IgD-negative memory B cell (primary cell): ENCODE data around the gene RSF1. TPM values are rescaled to one million over a fixed set of nuclear protein-coding genes. Genes with fewer than 3 reads are reported as not detected.
A peak's percentile ranks its signal among the peaks of the same experiment; 100 is the strongest.

ENCODE experiments used
- H3K27ac Mint-ChIP-seq, 3 donors: one replicate each; pipeline ENCODE4 v1.8.0; 2020 to 2022; ENCODE audit warnings: mild to moderate bottlenecking in 3 of 3, mixed read lengths in 3 of 3, moderate library complexity in 1 of 3
- H3K27me3 Mint-ChIP-seq: one replicate; pipeline ENCODE4 v1.8.0; 2021; ENCODE audit warnings: mixed read lengths
- H3K36me3 Mint-ChIP-seq: one replicate; pipeline ENCODE4 v1.8.0; 2020; ENCODE audit warnings: mild to moderate bottlenecking, mixed read lengths
- H3K4me1 Mint-ChIP-seq, 3 donors: one replicate each; pipeline ENCODE4 v1.8.0; 2020 to 2022; ENCODE audit warnings: mixed read lengths in 3 of 3, mild to moderate bottlenecking in 1 of 3
- H3K4me3 Mint-ChIP-seq, 4 donors: one replicate each; pipeline ENCODE4 v1.8.0; 2020 to 2022; ENCODE audit warnings: mild to moderate bottlenecking in 4 of 4, mixed read lengths in 4 of 4, moderate library complexity in 3 of 4
- H3K9me3 Mint-ChIP-seq, 3 donors: one replicate each; pipeline ENCODE4 v1.8.0; 2020 to 2021; ENCODE audit warnings: mixed read lengths in 3 of 3, mild to moderate bottlenecking in 1 of 3
- polyA plus RNA-seq: library from polyadenylated mRNA; unstranded; fragments of 300-500 nt; fragmentation: Illumina TruSeq; gene quantifications from one replicate; pipeline ENCODE4 v1.2.3, GENCODE V29; 2021

Gene RSF1
- polyA plus RNA-seq, 1 donor from 2014 or later, result 57.0 TPM

DNA sequence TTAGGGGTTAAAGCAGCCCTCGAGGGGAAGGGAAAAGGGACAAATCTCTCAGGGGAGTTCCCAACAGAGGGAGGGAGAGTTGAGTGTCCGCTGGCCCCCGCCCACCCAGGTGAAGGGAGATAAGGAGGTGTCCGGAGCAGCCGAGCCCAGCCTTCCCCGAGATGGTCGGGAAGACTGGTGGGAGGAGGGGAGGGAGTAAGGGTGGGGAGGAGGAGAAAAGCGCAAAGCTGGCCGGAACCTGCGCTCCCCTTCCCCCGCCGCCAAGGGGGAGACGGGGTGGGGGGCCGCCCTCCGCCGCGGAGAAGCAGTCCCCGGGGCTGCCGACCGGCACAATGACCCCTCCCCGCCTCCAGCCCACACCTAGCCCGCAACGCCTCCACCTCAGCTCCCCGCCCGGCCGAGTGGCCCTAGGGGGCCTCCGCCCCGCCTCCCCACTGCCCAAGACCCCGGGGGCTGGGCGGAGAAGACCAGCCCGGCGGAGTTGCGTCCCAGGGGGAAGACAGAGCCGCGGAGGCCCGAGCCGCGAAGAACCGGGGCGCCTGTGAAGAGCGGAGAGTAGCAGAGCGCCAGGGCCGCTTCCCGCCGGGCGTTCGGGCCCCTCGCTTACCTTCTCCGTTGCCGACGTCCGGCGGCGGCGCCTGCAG, 479 bp downstream of the RSF1 start:
- no peaks in the 10 kb centered on the region for H3K27me3 Mint-ChIP-seq
- H3K27ac Mint-ChIP-seq, result peak overlapping the region; percentile 88 to 95 (median 92)
- H3K9me3 Mint-ChIP-seq, result no peaks in the 10 kb centered on the region
- peaks cover 27 to 35% (median 35%) of the 10 kb centered on the region in 3 donors for H3K4me1 Mint-ChIP-seq
- H3K4me3 Mint-ChIP-seq, result peak overlapping the region; percentile 87 to 100 (median 99)
- H3K36me3 Mint-ChIP-seq, result no peaks in the 10 kb centered on the region

DNA sequence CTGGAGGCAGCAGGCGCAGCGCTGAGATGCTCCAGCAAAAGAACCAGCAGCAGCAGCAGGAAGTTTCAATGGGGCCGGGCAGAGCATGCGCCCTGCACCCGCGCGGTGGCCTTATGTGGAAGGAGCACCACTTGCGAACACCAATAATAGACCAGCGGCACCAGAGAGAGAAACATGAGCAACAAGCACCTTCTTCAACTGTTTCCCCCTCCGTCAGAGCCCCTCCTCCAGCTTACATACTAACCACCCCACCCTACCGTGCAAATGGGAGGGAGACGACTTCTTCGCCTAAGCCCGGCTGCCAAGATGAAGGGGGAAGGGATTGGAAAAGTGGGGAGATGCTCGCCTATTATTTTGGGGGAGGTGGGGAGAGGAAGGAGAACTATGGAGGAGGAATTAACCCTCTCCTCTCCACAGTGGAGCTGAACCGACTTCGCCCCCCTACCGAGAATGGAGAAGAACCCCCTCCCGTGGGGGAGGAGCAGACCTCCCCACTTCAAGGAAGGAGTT, 1.1 kb downstream of the RSF1 start:
- Mint-ChIP-seq H3K9me3 (peaks cover 0 to 3% (median 0%) of the 10 kb centered on the region in 3 donors), H3K4me3 (peak overlapping the region; percentile 87 to 99 (median 99)), H3K27ac (peak overlapping the region; percentile 79 to 95 (median 92)), H3K4me1 (peaks cover 32 to 39% (median 38%) of the 10 kb centered on the region in 3 donors), H3K36me3 (no peaks in the 10 kb centered on the region), H3K27me3 (no peaks in the 10 kb centered on the region)

DNA sequence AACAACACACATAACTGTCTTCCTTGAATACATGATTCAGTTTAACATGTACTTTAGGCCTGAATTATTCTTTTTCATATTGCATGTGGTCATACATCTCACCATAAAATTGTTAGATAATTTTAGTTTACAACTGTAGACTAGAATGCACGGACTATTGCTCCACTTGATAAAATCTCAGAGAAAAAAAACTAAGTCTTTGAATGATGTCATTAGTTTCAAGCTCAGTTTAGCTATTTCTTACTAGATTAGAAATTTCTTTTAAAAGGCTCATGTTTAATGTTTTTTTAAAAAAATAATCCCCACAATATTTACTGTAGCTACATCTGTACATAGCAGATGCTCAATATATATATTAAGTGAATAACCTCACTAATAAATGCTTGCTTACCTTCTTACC, 5.1 kb downstream of the RSF1 start:
- Mint-ChIP-seq H3K9me3 (peaks cover 0 to 3% (median 0%) of the 10 kb centered on the region in 3 donors), H3K36me3 (no peaks in the 10 kb centered on the region), H3K27ac (no peak overlapping the region), H3K27me3 (no peaks in the 10 kb centered on the region), H3K4me1 (peaks cover 33 to 45% (median 40%) of the 10 kb centered on the region in 3 donors), H3K4me3 (no peak overlapping the region)

DNA sequence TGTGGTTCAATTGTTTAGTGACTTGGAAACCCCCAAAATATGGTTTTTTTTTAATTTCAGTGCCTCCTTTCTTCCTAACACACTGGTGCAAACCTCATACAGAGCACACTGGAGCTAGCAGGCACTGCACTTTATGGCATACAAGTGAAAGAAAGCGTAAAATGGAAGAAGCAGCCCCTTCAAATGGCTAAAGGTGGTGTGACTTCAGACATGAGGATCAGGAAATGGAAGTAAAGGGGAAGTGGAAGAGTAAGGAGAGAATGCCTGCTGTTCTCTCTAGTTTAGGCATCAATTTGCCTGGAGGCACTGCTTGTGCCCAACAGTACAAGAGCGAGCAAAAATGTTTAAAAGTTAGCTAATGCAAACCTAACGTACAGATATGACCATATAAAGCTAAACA, 5.7 kb downstream of the RSF1 start:
- no peak overlapping the region for H3K27ac Mint-ChIP-seq
- H3K9me3 Mint-ChIP-seq, result peaks cover 0 to 3% (median 0%) of the 10 kb centered on the region in 3 donors
- peak overlapping the region in 2 of 4 donors; percentile 18 to 39 for H3K4me3 Mint-ChIP-seq
- no peaks in the 10 kb centered on the region for H3K36me3 Mint-ChIP-seq
- no peaks in the 10 kb centered on the region for H3K27me3 Mint-ChIP-seq
- H3K4me1 Mint-ChIP-seq, result peaks cover 38 to 51% (median 45%) of the 10 kb centered on the region in 3 donors

DNA sequence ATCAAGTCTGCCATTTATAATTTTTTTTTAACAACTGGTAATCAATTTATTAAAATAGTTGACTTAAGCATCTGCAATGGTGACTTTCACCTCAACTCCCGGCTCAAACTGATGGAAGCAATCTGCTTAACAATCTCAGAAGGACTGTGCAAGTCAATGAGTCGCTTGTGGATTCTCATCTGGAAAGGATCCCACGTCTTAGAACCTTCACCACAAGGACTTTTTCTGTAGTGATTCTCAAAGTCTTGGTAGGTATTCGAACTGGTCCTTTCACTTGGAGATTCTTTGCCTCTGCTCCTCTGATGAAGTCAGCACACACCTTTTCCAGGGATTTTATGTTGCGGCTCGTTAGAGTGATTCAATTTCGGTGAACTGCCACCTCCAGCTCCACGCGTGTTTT, 7.3 kb downstream of the RSF1 start:
- Mint-ChIP-seq H3K36me3 (peaks cover 6% of the 10 kb centered on the region), H3K4me1 (peaks cover 37 to 52% (median 43%) of the 10 kb centered on the region in 3 donors), H3K9me3 (peaks cover 0 to 3% (median 0%) of the 10 kb centered on the region in 3 donors), H3K4me3 (no peak overlapping the region), H3K27ac (no peak overlapping the region), H3K27me3 (no peaks in the 10 kb centered on the region)

DNA sequence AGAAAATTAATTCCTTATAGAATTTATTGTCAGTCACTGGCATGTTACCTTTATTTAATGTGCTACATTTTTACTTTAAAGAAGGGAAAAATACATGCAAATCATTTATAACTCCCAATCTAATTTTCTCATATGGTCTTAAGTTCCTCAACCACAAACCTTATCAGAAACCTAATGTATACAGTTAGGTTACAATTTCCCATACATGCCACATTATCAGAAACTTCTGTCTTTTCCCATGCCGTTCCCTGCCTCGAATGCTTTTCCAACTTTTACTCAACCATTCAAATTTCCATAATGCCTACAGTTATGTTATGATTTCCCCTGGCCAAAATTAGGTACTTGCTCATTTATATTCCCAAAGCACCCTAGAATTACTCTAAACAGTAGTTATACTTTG, 13.5 kb downstream of the RSF1 start:
- peaks cover 33 to 41% (median 33%) of the 10 kb centered on the region in 3 donors for H3K4me1 Mint-ChIP-seq
- H3K4me3 Mint-ChIP-seq, result no peak overlapping the region
- peaks cover 8% of the 10 kb centered on the region for H3K36me3 Mint-ChIP-seq
- no peaks in the 10 kb centered on the region for H3K9me3 Mint-ChIP-seq
- no peaks in the 10 kb centered on the region for H3K27me3 Mint-ChIP-seq
- H3K27ac Mint-ChIP-seq, result no peak overlapping the region

DNA sequence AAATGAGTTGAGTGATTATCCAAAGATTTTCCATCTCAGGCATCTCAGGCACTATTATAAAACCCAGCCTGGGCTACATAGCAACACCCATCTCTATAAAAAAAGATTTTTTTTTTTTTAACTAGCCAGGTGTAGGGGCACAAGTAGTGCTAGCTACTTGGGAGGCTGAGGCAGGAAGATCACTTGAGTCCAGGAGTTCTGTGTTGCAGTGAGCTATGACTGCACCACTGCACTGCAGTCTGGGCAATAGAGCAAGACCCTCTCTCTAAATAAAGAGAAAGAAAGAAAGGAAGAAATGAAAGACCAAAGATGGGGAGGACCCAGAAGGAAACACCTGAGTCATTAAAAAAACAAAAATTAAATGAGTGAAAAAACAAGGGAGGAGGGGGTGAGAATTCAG, 14.1 kb downstream of the RSF1 start:
- H3K27me3 Mint-ChIP-seq, result no peaks in the 10 kb centered on the region
- no peaks in the 10 kb centered on the region for H3K9me3 Mint-ChIP-seq
- peak overlapping the region in 1 of 3 donors; percentile 84 for H3K27ac Mint-ChIP-seq
- H3K4me3 Mint-ChIP-seq, result no peak overlapping the region
- peaks cover 8% of the 10 kb centered on the region for H3K36me3 Mint-ChIP-seq
- H3K4me1 Mint-ChIP-seq, result peaks cover 30 to 39% (median 32%) of the 10 kb centered on the region in 3 donors

DNA sequence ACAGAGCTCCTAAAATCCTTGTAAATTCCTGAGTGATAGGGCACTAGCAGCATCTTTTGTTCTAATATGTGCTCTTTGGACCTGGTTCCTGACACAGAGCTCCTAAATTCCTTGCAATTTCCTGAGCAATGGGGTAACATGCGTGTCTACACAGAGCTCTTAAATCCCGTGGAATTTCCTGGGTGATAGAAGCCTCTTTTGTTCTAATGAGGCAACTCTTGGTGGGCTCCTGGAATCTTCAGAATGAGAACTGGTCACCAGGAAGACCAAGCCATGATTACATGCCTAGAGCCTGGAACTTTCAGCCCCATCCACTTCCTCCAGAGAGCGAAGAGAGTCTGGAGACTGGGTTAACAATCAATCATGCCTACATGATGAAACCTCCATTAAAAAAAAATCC, 19.0 kb downstream of the RSF1 start:
- Mint-ChIP-seq H3K27ac (no peak overlapping the region), H3K4me3 (no peak overlapping the region), H3K36me3 (peaks cover 8% of the 10 kb centered on the region), H3K4me1 (peaks cover 30 to 39% (median 38%) of the 10 kb centered on the region in 3 donors), H3K27me3 (no peaks in the 10 kb centered on the region), H3K9me3 (peaks cover 0 to 2% (median 0%) of the 10 kb centered on the region in 3 donors)

DNA sequence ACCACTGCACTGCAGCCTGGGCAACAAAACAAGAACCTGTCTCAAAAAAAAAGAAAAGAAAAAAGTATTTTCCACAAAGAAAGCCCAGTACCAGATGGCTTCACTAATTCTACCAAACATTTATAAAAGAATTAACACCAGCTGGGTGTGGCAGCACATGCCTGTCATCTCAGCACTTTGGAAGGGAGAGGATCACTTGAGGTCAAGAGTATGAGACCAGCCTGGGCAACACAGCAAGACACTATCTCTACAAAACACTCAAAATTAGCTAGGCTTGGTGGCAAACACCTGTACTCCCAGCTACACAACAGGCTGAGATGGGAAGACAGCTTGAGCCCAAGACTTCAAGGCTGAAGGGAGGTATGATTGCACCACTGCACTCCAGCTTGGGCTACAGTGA, 20.1 kb downstream of the RSF1 start:
- no peak overlapping the region for H3K4me3 Mint-ChIP-seq
- H3K27ac Mint-ChIP-seq, result no peak overlapping the region
- H3K36me3 Mint-ChIP-seq, result peaks cover 8% of the 10 kb centered on the region
- no peaks in the 10 kb centered on the region for H3K27me3 Mint-ChIP-seq
- peaks cover 0 to 2% (median 0%) of the 10 kb centered on the region in 3 donors for H3K9me3 Mint-ChIP-seq
- H3K4me1 Mint-ChIP-seq, result peaks cover 34 to 44% (median 36%) of the 10 kb centered on the region in 3 donors

DNA sequence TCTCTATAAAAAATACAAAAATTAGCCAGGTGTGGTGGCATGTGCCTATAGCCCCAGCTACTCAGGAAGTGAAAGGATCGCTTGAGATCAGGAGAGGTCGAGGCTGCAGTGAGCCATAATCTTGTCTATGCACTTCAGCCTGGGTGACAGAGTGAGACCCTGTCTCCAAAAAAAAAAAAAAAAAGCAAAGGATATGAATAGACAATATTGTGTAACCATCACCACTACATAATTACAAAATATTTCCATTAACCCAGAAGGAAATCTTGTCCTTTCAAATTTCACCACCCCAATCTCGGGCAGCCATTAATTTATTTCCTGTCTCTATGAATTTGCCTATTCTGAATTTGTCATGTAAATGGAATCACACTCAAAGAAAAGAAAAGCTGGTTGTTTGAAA, 21.2 kb downstream of the RSF1 start:
- H3K27me3 Mint-ChIP-seq, result no peaks in the 10 kb centered on the region
- H3K4me1 Mint-ChIP-seq, result peaks cover 41 to 52% (median 47%) of the 10 kb centered on the region in 3 donors
- peak overlapping the region in 1 of 3 donors; percentile 52 for H3K27ac Mint-ChIP-seq
- H3K36me3 Mint-ChIP-seq, result peaks cover 10% of the 10 kb centered on the region
- H3K4me3 Mint-ChIP-seq, result peak overlapping the region in 2 of 4 donors; percentile 58 to 70
- peaks cover 0 to 2% (median 0%) of the 10 kb centered on the region in 3 donors for H3K9me3 Mint-ChIP-seq

DNA sequence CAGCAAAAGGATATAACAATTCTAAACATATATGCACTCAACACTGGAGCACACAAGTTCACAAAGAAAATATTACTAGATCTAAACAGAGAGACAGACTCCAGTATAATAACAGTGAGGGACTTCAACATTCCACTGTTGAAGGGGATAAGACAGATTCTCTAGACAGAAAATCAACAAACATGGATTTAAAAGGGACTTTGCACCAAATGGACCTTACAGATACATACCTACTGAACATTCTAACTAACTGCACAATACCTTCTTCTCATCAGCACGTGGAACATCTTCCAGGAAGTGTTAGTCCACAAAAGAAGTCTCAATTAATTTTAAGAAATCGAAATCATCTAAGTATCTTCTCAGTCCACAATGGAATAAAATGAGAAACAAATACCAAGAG, 26.6 kb downstream of the RSF1 start:
- Mint-ChIP-seq H3K27ac (no peak overlapping the region), H3K4me1 (peaks cover 52 to 62% (median 53%) of the 10 kb centered on the region in 3 donors), H3K4me3 (peak overlapping the region in 1 of 4 donors; percentile 51), H3K27me3 (no peaks in the 10 kb centered on the region), H3K9me3 (peaks cover 0 to 8% (median 4%) of the 10 kb centered on the region in 3 donors), H3K36me3 (peaks cover 22% of the 10 kb centered on the region)

DNA sequence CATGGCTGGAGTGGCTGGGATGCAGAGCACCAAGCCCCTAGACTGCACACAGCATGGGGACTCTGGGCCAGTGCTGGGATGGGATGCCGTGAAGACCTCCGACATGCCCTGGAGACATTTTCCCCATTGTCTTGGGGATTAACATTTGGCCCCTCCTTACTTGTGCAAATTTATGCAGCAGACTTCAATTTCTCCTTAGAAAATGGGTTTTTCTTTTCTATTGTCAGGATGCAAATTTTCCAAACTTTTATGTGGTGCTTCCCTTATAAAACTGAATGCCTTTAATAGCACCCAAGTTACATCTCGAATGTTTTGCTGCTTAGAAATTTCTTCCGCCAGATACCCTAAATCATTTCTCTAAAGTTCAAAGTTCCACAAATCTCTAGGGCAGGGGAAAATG, 29.2 kb downstream of the RSF1 start:
- peaks cover 53 to 62% (median 57%) of the 10 kb centered on the region in 3 donors for H3K4me1 Mint-ChIP-seq
- peaks cover 0 to 8% (median 2%) of the 10 kb centered on the region in 3 donors for H3K9me3 Mint-ChIP-seq
- no peak overlapping the region for H3K27ac Mint-ChIP-seq
- no peaks in the 10 kb centered on the region for H3K27me3 Mint-ChIP-seq
- peaks cover 16% of the 10 kb centered on the region for H3K36me3 Mint-ChIP-seq
- no peak overlapping the region for H3K4me3 Mint-ChIP-seq

DNA sequence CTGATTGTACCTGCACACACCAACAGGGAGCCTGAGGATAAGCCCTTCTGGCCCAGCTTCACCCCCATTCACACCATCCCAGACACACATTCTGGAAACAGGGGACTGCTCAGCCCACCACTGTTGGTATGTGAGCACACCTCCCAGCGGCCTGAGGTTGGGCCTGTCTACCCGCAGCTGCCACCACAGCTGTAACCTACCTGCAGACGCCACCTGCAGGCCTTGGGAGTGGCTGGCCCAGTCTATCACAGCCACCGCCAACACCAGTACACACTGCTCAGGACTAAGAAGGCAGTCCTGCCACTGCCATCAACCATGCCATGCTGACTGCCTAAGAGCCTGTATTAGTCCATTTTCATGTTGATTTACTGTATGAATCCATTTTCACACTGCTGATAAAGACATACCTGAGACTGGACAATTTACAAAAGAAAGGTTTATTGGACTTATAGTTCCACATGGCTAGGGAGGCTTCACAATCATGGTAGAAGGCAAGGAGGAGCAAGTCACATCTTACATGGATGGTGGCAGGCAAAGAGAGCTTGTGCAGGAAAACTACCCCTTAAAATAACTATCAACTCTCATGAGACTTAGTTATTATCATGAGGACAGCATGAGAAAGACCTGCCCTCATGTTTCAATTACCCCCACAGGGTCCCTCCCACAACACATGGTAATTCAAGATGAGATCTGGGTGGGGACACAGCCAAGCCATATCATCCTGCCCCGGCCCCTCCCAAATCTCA, 30.6 kb downstream of the RSF1 start:
- peaks cover 16% of the 10 kb centered on the region for H3K36me3 Mint-ChIP-seq
- peak overlapping the region in 2 of 4 donors; percentile 3 to 83 for H3K4me3 Mint-ChIP-seq
- peaks cover 0 to 8% (median 2%) of the 10 kb centered on the region in 3 donors for H3K9me3 Mint-ChIP-seq
- H3K27me3 Mint-ChIP-seq, result no peaks in the 10 kb centered on the region
- peaks cover 45 to 56% (median 47%) of the 10 kb centered on the region in 3 donors for H3K4me1 Mint-ChIP-seq
- H3K27ac Mint-ChIP-seq, result peak overlapping the region in 1 of 3 donors; percentile 31

DNA sequence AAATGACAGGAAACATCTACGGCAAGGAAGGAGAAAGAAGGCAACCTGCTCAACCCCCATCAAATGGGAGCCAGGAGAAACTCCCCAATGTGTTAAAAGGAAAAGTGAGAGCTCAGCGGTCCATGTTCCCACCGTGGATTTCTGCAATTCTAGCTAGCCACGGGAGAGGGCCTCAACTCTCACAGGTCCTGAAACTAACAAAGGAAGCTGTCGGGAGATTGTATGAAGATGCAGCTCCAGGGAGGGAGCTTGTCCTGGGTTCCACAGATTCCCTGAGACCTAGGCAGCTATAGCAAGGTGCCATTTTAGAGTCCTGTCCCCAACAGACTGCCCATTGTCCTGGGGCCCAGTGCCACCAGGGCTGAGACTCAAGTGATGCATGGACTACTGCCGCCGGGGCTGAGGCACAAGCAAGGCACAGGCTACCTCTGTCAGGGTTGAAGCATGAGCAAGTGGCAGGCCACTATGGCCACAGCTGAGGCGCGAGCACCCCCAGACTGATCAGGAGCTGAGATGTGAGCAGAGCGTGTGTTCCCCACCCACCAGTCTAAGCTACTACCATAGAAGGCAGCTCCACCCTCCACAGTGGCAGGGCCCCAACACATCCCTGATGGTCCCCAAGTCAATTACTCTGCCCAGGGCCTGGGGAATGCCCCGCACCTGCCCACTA, 31.3 kb downstream of the RSF1 start:
- Mint-ChIP-seq H3K4me3 (peak overlapping the region in 1 of 4 donors; percentile 18), H3K27me3 (no peaks in the 10 kb centered on the region), H3K4me1 (peaks cover 43 to 57% (median 46%) of the 10 kb centered on the region in 3 donors), H3K36me3 (peaks cover 14% of the 10 kb centered on the region), H3K27ac (peak overlapping the region in 1 of 3 donors; percentile 31), H3K9me3 (peaks cover 0 to 8% (median 2%) of the 10 kb centered on the region in 3 donors)

DNA sequence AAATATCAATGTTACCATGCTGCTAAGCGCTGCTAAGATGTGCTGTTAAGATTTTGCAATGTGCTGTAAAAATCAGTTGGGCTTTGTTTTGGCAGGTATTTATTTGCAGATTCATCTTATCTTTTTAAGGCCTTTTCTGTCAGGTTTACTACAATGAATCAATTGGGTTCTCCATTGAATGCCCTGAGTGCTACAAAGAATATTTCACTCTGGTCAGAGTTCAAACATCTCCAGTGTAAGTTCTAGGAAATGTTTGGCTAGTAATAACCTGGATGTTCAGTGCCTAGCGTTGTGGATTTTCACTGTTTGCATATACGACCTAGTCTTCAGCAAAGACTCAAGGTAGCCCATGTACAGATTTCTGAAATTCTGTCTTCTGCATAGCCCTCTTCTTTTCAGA, 36.0 kb downstream of the RSF1 start:
- H3K4me1 Mint-ChIP-seq, result peaks cover 35 to 48% (median 48%) of the 10 kb centered on the region in 3 donors
- H3K4me3 Mint-ChIP-seq, result no peak overlapping the region
- H3K27ac Mint-ChIP-seq, result no peak overlapping the region
- no peaks in the 10 kb centered on the region for H3K9me3 Mint-ChIP-seq
- peaks cover 2% of the 10 kb centered on the region for H3K36me3 Mint-ChIP-seq
- no peaks in the 10 kb centered on the region for H3K27me3 Mint-ChIP-seq
